NCI-H146 treated with DMSO at 0.1 percent for 48 hours (cell line): ENCODE data around the gene CNOT10.
"Not testable (repeated sequence)": the region's sequence is repeated elsewhere in the genome, so short reads cannot be mapped to it uniquely, and the experiment has no call there.

ENCODE experiments used
- DNase-seq: peaks from one replicate; lab custom pipeline; 2025; ENCODE audit not compliant: unreplicated experiment; lab: John Stamatoyannopoulos, UW

The CNOT10 gene

DNA sequence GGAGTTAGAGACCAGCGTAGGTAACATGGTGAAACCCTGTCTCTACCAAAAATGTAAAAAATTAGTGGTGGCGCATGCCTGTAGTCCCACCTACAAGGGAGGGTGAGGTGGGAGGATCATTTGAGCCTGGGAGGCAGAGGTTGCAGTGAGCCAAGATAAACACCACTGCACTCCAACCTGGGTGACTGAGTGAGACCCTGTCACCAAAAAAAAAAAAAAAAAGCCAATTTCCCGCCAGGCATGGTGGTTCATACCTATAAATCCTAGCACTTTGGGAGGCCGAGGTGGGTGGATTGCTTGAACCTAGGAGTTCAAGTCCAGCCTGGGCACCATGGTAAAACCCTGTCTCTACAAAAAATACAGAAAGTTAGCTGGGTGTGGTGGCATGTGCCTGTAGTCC lies 6.9 kb downstream of the CNOT10 start:
- no peak for DNase-seq

- DNase-seq: no peak
Measured at GRCh38 chr3:32696523-32696922, 11.5 kb downstream of the CNOT10 start.

- no peak for DNase-seq
Measured at GRCh38 chr3:32698506-32698905, 13.5 kb downstream of the CNOT10 start.

DNA sequence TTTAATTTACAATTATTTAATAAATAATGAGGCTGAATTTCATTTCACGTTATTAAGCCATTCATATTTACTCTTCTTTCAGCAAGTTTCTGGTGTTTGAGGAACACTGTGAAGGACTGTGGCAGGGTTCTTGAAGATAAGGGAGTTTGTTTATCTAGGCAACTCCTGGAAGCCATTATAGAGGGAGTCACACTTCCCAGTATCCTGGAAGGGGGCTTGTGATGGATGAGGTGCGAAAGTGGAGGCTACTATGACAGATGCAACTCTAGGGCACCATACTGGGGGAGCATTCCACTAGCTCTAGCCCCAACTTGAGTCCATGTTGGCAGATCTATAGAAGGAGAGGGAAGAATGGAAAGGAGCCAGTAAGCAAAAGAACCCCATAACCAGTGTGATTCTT lies 14.4 kb downstream of the CNOT10 start:
- no peak for DNase-seq

DNA sequence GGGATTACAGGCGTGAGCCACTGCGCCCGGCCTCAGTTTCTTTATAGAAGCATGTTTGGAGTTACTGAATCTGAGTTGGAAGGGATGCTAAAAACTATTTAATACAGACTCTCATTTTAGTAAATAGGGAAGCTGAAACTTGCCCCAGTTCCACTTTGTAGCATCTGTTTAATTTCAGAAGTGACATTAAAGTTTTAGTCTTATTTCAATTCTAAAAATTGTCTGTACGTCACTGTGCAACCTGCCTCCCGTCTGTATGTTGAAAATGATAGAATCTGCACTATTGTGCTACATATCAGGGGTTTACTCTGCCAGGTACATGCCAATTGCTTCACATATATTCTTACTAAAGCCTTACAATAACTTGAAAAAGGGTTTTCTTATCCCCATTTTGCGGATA lies 15.3 kb downstream of the CNOT10 start:
- no peak for DNase-seq

DNA sequence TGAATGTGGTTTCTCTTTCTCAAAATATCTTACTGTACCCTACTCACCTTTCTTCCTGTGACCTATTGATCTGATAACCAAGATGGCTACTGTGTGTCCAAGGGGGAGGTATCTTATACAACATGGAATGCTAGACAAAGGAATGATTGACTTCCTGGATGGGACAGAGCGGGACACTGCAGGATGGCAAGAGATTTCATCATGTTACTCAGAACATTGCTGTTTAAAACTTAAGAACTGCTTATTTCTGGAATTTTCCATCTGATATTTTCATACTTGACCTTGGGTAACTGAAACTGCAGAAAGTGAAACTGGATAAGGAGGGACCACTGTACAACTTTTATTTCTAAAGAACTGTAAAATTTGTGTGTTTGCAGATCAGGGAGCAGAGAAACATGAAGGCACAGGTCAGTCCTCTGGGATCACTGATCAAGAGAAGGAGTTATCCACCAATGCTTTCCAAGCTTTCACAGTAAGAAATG lies 18.5 kb downstream of the CNOT10 start:
- DNase-seq: no peak

- no peak for DNase-seq
Measured at GRCh38 chr3:32705232-32705631, 20.2 kb downstream of the CNOT10 start.

DNA sequence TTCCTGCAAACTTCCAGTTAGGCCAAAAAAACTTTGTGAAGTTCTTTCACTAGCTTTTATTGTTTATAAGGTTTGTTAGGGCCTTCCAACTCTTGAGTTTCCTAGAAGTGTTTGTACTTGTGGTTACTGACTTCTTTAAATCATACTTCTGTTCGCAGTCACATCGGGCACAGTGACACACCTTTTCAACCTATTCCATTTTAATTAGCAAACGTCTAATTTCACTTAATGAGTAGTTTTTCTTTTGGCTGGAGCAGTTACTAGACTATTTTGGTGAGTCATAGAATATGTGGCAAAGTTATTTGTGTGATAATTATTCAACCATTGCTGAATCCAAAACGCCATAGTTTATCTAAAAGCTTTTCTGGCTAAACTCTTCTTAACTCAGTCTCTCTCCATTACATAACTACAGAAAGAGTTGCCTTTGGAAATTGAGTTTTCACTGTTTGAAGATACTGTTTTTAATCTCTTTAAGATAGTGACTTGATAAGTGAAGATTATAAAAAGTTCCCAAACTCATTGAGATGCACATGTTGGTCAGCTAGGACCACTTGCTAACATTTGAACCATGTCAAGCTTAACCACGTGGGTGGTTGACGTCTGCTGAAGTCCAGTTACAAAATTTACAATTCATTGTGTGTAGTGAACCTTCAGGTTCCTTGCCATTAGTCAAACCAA lies 21.5 kb downstream of the CNOT10 start:
- no peak for DNase-seq

DNA sequence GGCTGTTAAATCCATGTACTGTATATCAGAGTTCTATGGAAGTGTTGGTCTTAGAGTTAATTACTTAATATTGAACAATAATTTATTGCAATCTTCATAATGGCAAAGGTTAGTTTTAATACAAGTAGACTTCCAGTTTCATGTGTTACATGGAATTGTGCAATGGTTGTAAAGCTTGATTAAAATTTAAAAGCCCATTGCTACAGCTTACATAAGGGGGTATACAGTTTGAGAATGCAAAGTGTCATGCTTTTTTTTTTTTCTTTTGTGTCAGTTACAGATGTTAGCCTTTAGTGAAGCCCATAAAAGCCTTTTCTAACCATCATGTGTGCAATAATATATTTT lies 22.0 kb downstream of the CNOT10 start:
- no peak for DNase-seq

DNA sequence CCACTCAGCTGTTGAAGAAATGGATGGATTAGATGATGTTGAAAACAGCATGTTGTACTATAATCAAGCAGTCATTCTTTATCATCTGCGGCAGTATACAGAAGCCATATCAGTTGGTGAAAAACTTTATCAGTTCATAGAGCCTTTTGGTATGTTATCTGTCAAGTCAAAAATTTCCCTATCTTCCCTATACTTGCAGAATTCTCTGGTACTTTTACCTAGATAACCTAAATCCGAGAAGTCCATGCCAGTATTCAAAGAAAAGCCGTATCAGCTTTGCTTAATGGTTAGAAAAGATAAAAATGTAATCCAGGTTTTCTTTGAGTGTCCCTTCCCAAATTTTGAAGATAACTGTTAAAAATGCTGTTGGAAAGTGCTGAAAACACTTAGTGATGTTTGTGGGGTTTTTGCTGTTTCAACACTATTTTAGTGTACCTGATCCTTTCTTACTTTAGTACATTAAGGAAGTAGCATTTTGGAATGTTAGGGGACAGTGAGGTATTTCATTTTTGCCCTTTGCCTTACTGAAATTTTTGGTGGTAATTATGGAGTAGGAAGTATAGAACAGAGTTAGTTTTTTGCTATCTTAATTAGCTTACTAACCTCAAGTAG lies 23.8 kb downstream of the CNOT10 start:
- no peak for DNase-seq

GRCh38 chr3:32709346-32709745 lies 24.4 kb downstream of the CNOT10 start:
- no peak for DNase-seq

DNA sequence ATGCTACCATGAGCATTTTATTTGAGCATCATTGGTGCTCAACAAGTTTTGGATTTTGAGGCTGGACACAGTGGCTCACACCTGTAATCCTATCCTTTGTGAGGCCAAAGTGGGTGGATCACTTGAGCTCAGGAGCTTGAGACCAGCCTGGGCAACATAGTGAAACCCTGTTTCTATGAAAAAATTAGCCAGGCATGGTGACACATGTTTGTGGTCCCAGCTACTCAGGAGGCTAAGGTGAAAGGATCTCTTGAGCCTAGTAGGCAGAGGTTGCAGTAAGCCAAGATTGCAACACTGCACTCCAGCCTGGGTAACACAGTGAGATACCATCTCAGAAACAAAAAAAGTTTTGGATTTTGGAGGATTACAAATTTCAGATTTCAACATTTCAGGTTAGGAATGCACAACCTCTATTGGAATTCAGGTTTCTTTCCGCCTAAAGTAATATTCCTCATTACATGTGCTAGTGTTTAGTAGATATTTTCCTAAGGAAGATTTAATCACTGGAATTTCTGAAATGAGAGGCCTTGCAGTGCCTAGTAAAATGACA lies 27.6 kb downstream of the CNOT10 start:
- no peak for DNase-seq

GRCh38 chr3:32713181-32713580 lies 28.2 kb downstream of the CNOT10 start:
- no peak for DNase-seq

DNA sequence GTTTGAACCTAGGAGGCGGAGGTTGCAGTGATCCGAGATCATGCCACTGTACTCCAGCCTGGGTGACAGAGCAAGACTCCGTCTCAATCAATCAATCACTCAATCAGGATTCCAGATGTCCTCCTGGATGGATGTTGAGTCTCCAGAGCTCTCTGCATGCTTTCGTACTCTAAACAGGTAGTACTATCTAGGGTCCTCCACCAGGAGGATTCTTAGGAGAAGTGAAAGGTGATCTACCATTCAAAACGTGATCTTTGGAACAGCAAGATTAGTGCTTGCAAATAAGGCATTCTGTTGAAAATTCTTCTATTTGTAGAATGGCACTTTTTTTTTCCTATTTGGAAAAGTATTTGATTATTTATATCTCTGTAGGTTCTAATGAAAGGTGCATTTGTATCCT lies 34.3 kb downstream of the CNOT10 start:
- no peak for DNase-seq

DNA sequence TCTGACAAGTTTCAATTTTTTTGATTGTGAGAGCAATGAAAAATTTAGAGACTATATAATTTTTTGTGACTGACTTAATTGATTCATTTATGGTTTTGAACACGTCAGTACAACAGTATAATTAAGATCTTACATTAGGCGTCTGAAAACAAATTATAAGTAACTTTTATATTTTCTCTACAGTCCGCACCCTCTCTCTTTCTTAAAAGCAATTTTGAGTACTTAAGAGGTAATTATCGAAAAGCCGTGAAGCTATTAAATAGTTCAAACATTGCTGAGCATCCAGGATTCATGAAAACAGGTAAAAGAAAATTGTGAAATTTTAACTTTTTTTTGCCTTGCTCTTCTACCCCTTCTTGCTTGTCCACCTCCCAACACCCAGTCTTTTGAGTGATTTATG lies 34.9 kb downstream of the CNOT10 start:
- no peak for DNase-seq

DNA sequence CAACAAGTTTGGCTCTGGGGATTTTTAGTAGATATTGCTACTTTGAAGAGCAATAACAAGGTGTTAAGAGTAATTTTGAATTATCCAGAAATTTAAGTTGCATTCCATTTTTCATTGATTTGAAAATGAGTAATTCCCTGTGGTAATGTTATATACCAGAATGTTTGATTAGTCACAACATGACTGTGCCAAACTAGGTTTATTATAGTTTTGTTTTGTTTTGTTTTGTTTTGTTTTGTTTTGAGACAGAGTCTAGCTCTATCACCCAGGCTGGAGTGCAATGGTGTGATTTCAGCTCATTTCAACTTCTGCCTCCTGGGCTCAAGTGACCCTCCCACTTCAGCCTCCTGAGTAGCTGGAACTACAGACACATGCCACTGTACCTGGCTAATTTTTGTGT lies 40.7 kb downstream of the CNOT10 start:
- DNase-seq: no peak

- no peak for DNase-seq
Measured at GRCh38 chr3:32733631-32734229, 48.7 kb downstream of the CNOT10 start.

DNA sequence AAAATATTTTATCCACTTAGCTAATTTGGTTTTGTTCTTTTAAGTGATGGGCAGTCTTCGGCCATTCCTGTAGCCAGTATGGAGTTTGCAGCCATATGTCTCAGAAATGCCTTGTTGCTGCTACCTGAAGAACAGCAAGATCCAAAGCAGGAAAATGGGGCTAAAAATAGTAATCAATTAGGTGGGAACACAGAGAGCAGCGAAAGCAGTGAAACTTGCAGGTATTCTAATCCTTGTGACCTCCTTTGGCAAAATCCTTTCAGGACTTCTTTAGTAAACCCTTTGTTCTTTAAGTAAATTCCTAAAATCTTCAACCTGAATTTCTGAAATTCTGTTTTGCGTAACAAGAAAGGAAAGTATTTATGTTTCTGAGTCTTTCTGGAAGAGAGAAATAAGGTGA lies 49.8 kb downstream of the CNOT10 start:
- no peak for DNase-seq

- not testable (repeated sequence) for DNase-seq
Measured at GRCh38 chr3:32743470-32743869, 58.5 kb downstream of the CNOT10 start.

DNA sequence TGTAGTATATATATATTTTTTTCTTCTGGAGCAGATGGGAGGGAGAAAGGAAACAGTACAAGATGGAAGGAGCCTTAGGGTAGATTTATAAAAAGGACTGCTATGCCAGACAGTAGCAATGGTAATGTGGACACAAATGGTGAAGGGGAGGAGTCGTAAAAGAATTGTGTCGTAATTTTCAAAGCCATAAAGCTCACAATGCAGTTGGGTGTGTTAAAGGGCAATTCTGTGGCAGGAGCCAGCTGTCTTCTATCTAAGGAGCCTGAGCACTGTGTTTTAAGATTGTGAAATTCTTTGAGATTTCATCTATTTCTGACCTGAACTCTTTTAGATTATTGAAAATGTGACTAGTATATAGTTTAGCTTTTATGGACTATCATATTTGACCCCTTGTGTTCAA lies 58.9 kb downstream of the CNOT10 start:
- DNase-seq: no peak

DNA sequence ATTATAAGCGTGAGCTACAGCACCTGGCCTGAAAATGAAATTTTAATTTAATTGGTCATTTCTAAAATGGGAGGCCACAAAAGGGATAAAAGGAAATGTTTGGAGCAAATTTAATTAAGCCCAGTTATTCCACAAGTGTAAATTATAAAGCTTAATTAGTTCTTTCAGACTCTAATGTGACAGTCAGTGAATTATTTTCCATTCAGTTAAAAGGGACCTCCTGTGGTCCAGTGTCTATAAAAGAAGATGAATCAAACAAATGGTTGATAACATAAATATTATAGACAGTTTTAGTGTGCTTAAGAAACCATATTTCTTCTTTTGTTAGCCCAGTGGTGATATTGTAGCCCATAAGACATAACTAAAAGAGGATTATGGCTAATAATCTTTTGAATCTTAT lies 66.4 kb downstream of the CNOT10 start:
- DNase-seq: peak; percentile 29

- no peak for DNase-seq
Measured at GRCh38 chr3:32755761-32756160, 70.8 kb downstream of the CNOT10 start.
